H9 (cell line): ENCODE data around the gene YWHAH. TPM values are rescaled to one million over a fixed set of nuclear protein-coding genes. Genes with fewer than 3 reads are reported as not detected.

Experiments
- DNase-seq: peaks from one replicate; pipeline ENCODE4 v3.0.0-alpha.2; 2017
- H2AFZ ChIP-seq: one replicate; pipeline ENCODE4 v1.6.1; 2013; ENCODE audit warnings: mild to moderate bottlenecking, low read length, control low read depth, moderate library complexity
- H2AK5ac ChIP-seq: 2 replicates; pipeline ENCODE4 v1.6.1; 2013; ENCODE audit warnings: low read length, control low read depth, mixed read lengths; ENCODE audit not compliant: insufficient read length
- H2BK120ac ChIP-seq: one replicate; pipeline ENCODE4 v1.6.1; 2013; ENCODE audit warnings: low read depth, mild to moderate bottlenecking, low read length, control low read depth, inconsistent platforms; ENCODE audit not compliant: poor library complexity, severe bottlenecking
- H2BK12ac ChIP-seq: 2 replicates; pipeline ENCODE4 v1.6.1; 2013; ENCODE audit warnings: low read length, control low read depth, mixed read lengths, low read depth; ENCODE audit not compliant: insufficient read length
- H2BK15ac ChIP-seq: 2 replicates; pipeline ENCODE4 v1.6.1; 2013; ENCODE audit warnings: low read depth, low read length, control low read depth
- H2BK20ac ChIP-seq: one replicate; pipeline ENCODE4 v1.6.1; 2013; ENCODE audit warnings: low read depth, mild to moderate bottlenecking, low read length, control low read depth, inconsistent platforms; ENCODE audit not compliant: poor library complexity, severe bottlenecking
- H2BK5ac ChIP-seq: 2 replicates; pipeline ENCODE4 v1.6.1; 2013; ENCODE audit warnings: low read length, control low read depth, mixed read lengths; ENCODE audit not compliant: insufficient read length
- H3K14ac ChIP-seq: 2 replicates; pipeline ENCODE4 v1.6.1; 2013; ENCODE audit warnings: low read length, control low read depth; ENCODE audit not compliant: insufficient read depth
- H3K18ac ChIP-seq: 2 replicates; pipeline ENCODE4 v1.6.1; 2013; ENCODE audit warnings: low read depth, mild to moderate bottlenecking, mixed read lengths, low read length, control low read depth; ENCODE audit not compliant: insufficient read length
- H3K23ac ChIP-seq: 2 replicates; pipeline ENCODE4 v1.6.1; 2013; ENCODE audit warnings: low read length, control low read depth, mixed read lengths, low read depth; ENCODE audit not compliant: insufficient read length
- H3K23me2 ChIP-seq: 2 replicates; pipeline ENCODE4 v1.6.1; 2013; ENCODE audit warnings: low read depth, mild to moderate bottlenecking, mixed read lengths, low read length, control low read depth; ENCODE audit not compliant: insufficient read length, poor library complexity, severe bottlenecking
- H3K27ac ChIP-seq: 2 replicates; pipeline ENCODE4 v1.5.1; 2013; ENCODE audit warnings: low read length, control low read depth, mixed read lengths, low read depth; ENCODE audit not compliant: insufficient read length
- H3K27me3 ChIP-seq: 2 replicates; pipeline ENCODE4 v1.6.1; 2013; ENCODE audit warnings: low read length, control low read depth, inconsistent platforms; ENCODE audit not compliant: insufficient read depth
- H3K4ac ChIP-seq: 2 replicates; pipeline ENCODE4 v1.6.1; 2013; ENCODE audit warnings: low read depth, mild to moderate bottlenecking, control low read depth, inconsistent platforms, low read length, moderate library complexity
- H3K4me1 ChIP-seq: 2 replicates; pipeline ENCODE4 v1.6.1; 2013; ENCODE audit warnings: low read length, control low read depth, inconsistent platforms; ENCODE audit not compliant: insufficient read depth
- H3K4me2 ChIP-seq: 2 replicates; pipeline ENCODE4 v1.6.1; 2013; ENCODE audit warnings: low read length, control low read depth, mixed read lengths; ENCODE audit not compliant: insufficient read length, insufficient read depth
- H3K56ac ChIP-seq: 2 replicates; pipeline ENCODE4 v1.6.1; 2013; ENCODE audit warnings: low read depth, mild to moderate bottlenecking, mixed read lengths, low read length, control low read depth; ENCODE audit not compliant: insufficient read length
- H3K79me1 ChIP-seq: 2 replicates; pipeline ENCODE4 v1.6.1; 2013; ENCODE audit warnings: low read depth, mild to moderate bottlenecking, moderate library complexity, low read length, control low read depth, inconsistent platforms; ENCODE audit not compliant: insufficient read depth, poor library complexity, severe bottlenecking
- H3K79me2 ChIP-seq: 2 replicates; pipeline ENCODE4 v1.6.1; 2013; ENCODE audit warnings: low read length, control low read depth, inconsistent platforms; ENCODE audit not compliant: insufficient read depth
- H3K9ac ChIP-seq: 2 replicates; pipeline ENCODE4 v1.6.1; 2013; ENCODE audit warnings: low read length, control low read depth, mixed read lengths; ENCODE audit not compliant: insufficient read length; ENCODE audit errors: extremely low read depth
- H3K9me3 ChIP-seq: one replicate; pipeline ENCODE4 v1.6.1; 2013; ENCODE audit warnings: low read depth, low read length, inconsistent platforms; ENCODE audit not compliant: control insufficient read depth
- H3T11ph ChIP-seq: one replicate; pipeline ENCODE4 v1.6.1; 2013; ENCODE audit warnings: mild to moderate bottlenecking, low read length, control low read depth, inconsistent platforms
- H4K20me1 ChIP-seq: one replicate; pipeline ENCODE4 v1.6.1; 2013; ENCODE audit not compliant: control insufficient read depth, insufficient read length, insufficient read depth
- H4K5ac ChIP-seq: 2 replicates; pipeline ENCODE4 v1.6.1; 2013; ENCODE audit warnings: low read depth, mild to moderate bottlenecking, mixed read lengths, low read length, control low read depth; ENCODE audit not compliant: insufficient read length
- H4K8ac ChIP-seq: replicated peaks from 2 replicates; pipeline ENCODE4 v1.6.1; 2013; ENCODE audit warnings: low read length, control low read depth, mixed read lengths, low read depth; ENCODE audit not compliant: insufficient read length
- H4K91ac ChIP-seq: 2 replicates; pipeline ENCODE4 v1.6.1; 2013; ENCODE audit warnings: low read depth, mild to moderate bottlenecking, moderate library complexity, mixed read lengths, low read length, control low read depth; ENCODE audit not compliant: insufficient read length
- H3K27ac Mint-ChIP-seq, 3 experiments: 2 replicates in 2 of 3; 3 replicates in 1 of 3; pipeline ENCODE4 v1.8.0; 2020 to 2021; ENCODE audit warnings: mixed read lengths in 3 of 3, mild to moderate bottlenecking in 1 of 3, moderate library complexity in 1 of 3
- H3K27me3 Mint-ChIP-seq: 2 replicates; pipeline ENCODE4 v1.8.0; 2021; ENCODE audit warnings: low read depth, mild to moderate bottlenecking, moderate library complexity, mixed read lengths
- H3K36me3 Mint-ChIP-seq, 3 experiments: 2 replicates in 2 of 3; 3 replicates in 1 of 3; pipeline ENCODE4 v1.8.0; 2020 to 2021; ENCODE audit warnings: low read depth in 3 of 3, mixed read lengths in 3 of 3; ENCODE audit not compliant: insufficient read depth in 1 of 3
- H3K4me1 Mint-ChIP-seq, 2 experiments: 2 replicates each; pipeline ENCODE4 v1.8.0; 2020; ENCODE audit warnings: mixed read lengths in 2 of 2
- H3K4me3 Mint-ChIP-seq, 2 experiments: 2 replicates in 1 of 2; 3 replicates in 1 of 2; pipeline ENCODE4 v1.8.0; 2020 to 2021; ENCODE audit warnings: mild to moderate bottlenecking in 2 of 2, mixed read lengths in 2 of 2, moderate library complexity in 1 of 2
- H3K9me3 Mint-ChIP-seq, 2 experiments: 2 replicates in 1 of 2; 3 replicates in 1 of 2; pipeline ENCODE4 v1.8.0; 2020; ENCODE audit warnings: mild to moderate bottlenecking in 2 of 2, mixed read lengths in 2 of 2, moderate library complexity in 1 of 2
- WGBS: extraction: QIAGEN DNeasy Blood & Tissue Kit; methylation state at CpG from one replicate; pipeline ENCODE4 v1.1.7; 2013; ENCODE audit warnings: missing lambda C conversion rate, low lambda C conversion rate, mixed read lengths; ENCODE audit not compliant: insufficient read length; ENCODE audit errors: extremely low coverage; 5-methylcytosine and 5-hydroxymethylcytosine counted together
- total RNA-seq: library from RNA; stranded (reverse); gene quantifications from 2 replicates; pipeline ENCODE4 v1.2.1, GENCODE V29; 2021
- TF ChIP-seq, protein P1 (sequence below): fragments of 200-600 bp; sonication (generic); conservative IDR thresholded peaks from 3 replicates; pipeline ENCODE4 v1.8.0; 2021; ENCODE audit warnings: antibody characterized with exemption, mild to moderate bottlenecking

The YWHAH gene
- total RNA-seq, 1 experiment from 2014 or later, result 250 TPM

DNA sequence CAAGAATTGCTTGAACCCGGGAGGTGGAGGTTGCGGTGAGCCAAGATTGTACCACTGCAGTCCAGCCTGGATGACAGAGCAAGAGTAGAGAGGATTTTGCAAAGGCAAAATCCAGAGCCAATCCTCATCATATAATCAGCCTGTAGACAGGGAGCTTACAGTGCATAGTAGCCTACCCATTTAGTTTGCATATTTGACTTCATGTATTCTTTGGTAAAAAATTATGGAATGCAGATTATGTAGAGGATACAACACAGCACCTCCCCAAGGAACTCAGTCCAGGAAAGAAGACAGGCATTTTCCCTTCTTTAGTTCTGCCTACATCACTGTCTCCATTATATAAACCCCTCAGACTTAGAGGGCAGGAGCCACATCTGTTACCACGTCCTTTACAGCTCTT lies 39.7 kb upstream of the YWHAH start:
- Histone ChIP-seq H4K8ac (no peak overlapping the region), H2BK15ac (no peak overlapping the region), H3K4ac (no peak overlapping the region), H3K18ac (no peak overlapping the region), H3K23ac (no peak overlapping the region), H4K91ac (no peak overlapping the region), H3K79me2 (no peaks in the 10 kb centered on the region), H3K56ac (no peak overlapping the region), H4K5ac (no peak overlapping the region), H3K4me1 (no peaks in the 10 kb centered on the region), H2BK120ac (no peak overlapping the region), H3K27ac (no peak overlapping the region), H4K20me1 (no peaks in the 10 kb centered on the region), H3K9me3 (no peaks in the 10 kb centered on the region), H2AK5ac (no peak overlapping the region), H3K27me3 (no peaks in the 10 kb centered on the region), H3K14ac (no peak overlapping the region), H3T11ph (no peak overlapping the region), H2BK12ac (no peak overlapping the region), H2BK5ac (no peak overlapping the region), H2AFZ (no peak overlapping the region), H3K4me2 (no peak overlapping the region), H2BK20ac (no peak overlapping the region), H3K9ac (no peak overlapping the region), H3K23me2 (no peaks in the 10 kb centered on the region), H3K79me1 (no peaks in the 10 kb centered on the region)
- Mint-ChIP-seq H3K9me3 (no peaks in the 10 kb centered on the region), H3K36me3 (peaks cover 8 to 31% (median 30%) of the 10 kb centered on the region in 3 experiments; a peak in 6 of 7 replicates), H3K4me3 (no peak overlapping the region), H3K27ac (no peak overlapping the region), H3K27me3 (no peaks in the 10 kb centered on the region), H3K4me1 (no peaks in the 10 kb centered on the region; a peak in 1 of 4 replicates)
- TF ChIP-seq, protein P1, sequence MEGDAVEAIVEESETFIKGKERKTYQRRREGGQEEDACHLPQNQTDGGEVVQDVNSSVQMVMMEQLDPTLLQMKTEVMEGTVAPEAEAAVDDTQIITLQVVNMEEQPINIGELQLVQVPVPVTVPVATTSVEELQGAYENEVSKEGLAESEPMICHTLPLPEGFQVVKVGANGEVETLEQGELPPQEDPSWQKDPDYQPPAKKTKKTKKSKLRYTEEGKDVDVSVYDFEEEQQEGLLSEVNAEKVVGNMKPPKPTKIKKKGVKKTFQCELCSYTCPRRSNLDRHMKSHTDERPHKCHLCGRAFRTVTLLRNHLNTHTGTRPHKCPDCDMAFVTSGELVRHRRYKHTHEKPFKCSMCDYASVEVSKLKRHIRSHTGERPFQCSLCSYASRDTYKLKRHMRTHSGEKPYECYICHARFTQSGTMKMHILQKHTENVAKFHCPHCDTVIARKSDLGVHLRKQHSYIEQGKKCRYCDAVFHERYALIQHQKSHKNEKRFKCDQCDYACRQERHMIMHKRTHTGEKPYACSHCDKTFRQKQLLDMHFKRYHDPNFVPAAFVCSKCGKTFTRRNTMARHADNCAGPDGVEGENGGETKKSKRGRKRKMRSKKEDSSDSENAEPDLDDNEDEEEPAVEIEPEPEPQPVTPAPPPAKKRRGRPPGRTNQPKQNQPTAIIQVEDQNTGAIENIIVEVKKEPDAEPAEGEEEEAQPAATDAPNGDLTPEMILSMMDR, result no peak
- WGBS, result no CpG with 5 or more reads among the region's 3 CpGs
- no peak for DNase-seq
